LNCaP clone FGC (cell line): ENCODE data around the gene CDH16.
"Not testable (repeated sequence)": the region's sequence is repeated elsewhere in the genome, so short reads cannot be mapped to it uniquely, and the experiment has no call there.

Experiments used
- DNase-seq: peaks from one replicate; pipeline ENCODE4 v3.0.0-alpha.2; 2011; ENCODE audit warnings: low read depth
- H3K4me3 ChIP-seq: 2 replicates; pipeline ENCODE4 v1.5.1; 2011; ENCODE audit warnings: mild to moderate bottlenecking, low read depth, low read length, control low read depth
- TF ChIP-seq, protein P1 (sequence below): IDR thresholded peaks from 2 replicates; pipeline ENCODE4 v1.5.1; 2012; ENCODE audit warnings: mild to moderate bottlenecking; ENCODE audit not compliant: control insufficient read depth, insufficient read depth; ENCODE audit errors: extremely low read depth

Gene CDH16

DNA sequence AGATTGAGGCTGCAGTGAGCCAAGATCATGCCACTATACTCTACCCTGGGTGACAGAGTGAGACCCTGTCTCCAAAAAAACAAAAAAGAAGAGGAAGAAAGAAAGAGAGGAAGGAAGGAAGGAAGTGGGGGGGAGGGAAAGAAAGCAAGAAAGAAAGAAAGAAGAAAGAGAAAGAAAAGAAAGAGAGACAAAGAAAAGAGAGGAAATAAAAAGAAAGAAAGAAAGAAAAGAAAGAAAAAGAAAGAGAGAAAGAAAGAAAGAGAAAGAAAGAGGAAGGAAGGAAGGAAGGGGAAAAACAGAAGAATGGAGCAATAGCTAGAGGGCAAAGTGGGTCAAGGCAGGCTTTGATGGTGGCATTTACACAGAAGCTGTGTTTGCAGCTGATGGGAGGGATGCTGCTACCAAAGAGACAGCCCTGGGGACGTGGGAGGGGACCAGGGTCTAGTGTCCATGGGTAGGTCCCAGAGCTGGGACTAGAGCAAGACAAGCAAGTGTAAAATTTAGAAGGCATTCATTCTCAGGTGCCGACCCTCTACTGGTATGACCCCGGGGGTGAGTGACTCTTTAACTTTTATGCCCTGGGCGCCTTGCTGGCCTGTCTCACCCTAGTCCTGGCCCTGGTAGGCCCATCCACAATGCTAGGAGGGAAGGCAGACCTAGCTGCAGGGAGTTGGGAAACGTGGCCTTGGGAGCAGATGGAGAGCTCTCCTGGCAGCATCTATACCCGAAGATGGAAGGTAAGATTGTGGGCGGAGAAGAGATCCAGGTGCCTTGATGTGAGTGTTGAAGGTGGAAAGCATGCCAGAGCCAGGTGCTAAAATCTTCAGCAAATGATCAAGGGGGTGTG lies 40.4 kb upstream of the CDH16 start:
- DNase-seq = no peak
- TF ChIP-seq, protein P1, sequence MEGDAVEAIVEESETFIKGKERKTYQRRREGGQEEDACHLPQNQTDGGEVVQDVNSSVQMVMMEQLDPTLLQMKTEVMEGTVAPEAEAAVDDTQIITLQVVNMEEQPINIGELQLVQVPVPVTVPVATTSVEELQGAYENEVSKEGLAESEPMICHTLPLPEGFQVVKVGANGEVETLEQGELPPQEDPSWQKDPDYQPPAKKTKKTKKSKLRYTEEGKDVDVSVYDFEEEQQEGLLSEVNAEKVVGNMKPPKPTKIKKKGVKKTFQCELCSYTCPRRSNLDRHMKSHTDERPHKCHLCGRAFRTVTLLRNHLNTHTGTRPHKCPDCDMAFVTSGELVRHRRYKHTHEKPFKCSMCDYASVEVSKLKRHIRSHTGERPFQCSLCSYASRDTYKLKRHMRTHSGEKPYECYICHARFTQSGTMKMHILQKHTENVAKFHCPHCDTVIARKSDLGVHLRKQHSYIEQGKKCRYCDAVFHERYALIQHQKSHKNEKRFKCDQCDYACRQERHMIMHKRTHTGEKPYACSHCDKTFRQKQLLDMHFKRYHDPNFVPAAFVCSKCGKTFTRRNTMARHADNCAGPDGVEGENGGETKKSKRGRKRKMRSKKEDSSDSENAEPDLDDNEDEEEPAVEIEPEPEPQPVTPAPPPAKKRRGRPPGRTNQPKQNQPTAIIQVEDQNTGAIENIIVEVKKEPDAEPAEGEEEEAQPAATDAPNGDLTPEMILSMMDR = no peak
- H3K4me3 ChIP-seq = no peak overlapping the region

DNA sequence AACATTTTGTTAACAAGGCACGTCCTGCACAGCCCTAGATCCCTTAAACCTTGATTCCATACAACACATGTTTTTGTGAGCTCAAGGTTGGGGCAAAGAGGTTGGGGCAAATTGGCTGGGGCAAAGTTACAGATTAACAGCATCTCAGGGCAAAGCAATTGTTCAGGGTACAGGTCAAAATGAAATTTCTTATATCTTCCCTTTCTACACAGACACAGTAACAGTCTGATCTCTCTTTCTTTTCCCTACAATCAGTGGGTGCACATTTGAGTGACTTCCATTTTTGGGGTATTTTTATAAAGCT lies 37.4 kb upstream of the CDH16 start:
- H3K4me3 ChIP-seq, DNase-seq: not testable (repeated sequence)

DNA sequence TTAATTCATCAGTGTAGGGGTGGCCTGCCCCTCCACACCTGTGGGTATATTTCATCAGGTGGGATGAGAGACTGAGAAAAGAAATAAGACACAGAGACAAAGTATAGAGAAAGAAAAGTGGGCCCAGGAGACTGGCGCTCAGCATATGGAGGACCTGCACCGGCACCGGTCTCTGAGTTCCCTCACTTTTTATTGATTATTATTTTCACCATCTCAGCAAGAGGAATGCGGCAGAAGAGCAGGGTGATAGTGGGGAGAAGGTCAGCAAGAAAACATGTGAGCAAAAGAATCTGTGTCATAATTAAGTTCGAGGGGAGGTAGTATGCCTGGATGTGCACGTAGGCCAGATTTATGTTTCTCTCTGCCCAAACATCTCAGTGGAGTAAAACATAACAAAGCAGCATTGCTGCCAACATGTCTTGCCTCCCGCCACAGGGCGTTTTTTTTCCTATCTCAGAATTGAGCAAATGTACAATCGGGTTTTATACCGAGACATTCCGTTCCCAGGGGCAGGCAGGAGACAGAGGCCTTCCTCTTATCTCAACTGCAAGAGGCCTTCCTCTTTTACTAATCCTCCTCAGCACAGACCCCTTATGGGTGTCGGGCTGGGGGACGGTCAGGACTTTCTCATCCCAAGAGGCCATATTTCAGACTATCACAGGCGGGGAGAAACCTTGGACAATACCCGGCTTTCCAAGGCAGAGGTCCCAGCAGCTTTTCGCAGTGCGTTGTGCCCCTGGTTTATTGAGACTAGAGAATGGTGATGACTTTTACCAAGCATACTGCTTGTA lies 36.9 kb upstream of the CDH16 start:
- not testable (repeated sequence) for DNase-seq, H3K4me3 ChIP-seq

DNA sequence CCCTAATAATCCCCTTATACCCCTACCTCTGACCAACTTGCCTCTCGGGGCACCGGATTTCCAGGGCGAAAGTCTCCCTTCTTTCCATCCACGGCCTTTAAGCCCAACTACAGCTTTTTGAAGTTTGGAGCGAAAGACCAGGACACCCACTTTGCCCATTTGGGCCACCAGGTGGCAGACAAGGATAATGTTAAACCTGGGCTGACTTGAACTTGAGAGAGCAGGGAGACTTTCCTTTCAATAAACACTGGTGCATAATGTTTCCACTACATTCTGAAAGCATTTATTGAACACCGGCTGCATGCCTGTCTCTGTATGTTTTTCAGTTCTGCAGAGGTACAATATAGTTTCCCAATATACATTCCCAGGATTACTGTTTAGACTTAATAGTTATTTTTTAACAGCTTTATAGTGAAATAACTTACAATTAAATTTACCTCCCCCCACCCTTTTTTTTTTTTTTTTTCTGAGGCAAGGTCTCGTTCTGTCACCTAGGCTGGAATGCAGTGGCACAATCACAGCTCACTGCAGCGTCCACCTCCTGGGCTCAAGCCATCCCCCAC lies 35.5 kb upstream of the CDH16 start:
- no peak for DNase-seq
- TF ChIP-seq, protein P1 = peak; percentile 94

DNA sequence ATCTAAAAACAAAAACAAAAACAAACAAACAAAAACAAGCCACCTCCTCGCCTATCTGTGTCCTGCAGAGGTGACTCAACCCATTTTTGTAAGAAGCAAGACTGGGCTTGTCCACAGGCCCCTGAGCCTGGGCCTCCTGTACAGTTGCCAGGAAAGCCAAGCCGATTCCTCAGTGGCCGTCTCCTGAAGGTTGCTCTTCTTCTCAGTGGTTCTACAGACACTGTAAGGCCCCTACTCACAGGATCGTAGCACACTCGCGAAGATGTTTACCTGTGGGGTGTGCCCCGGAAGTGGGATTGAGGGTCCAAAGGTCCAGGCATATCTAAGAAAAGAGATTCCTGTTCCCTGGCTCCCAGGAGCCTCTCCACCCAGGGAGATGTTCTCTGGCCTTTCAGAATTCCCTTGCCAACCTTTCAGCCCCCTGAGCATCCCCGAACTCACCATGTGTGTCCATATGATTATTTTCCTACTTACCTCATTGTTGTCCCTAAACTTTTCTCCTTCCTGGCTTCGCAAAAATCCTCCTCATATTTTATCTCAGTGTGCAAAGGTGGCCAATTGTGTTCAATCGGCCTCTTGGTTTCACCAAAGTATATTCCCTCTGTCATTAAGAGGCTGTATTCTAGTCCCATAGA lies 34.9 kb upstream of the CDH16 start:
- DNase-seq = no peak
- no peak overlapping the region for H3K4me3 ChIP-seq
- TF ChIP-seq, protein P1 = no peak

More for the DNA sequence above, 35.5 kb upstream of the CDH16 start:
- H3K4me3 ChIP-seq = no peak overlapping the region

DNA sequence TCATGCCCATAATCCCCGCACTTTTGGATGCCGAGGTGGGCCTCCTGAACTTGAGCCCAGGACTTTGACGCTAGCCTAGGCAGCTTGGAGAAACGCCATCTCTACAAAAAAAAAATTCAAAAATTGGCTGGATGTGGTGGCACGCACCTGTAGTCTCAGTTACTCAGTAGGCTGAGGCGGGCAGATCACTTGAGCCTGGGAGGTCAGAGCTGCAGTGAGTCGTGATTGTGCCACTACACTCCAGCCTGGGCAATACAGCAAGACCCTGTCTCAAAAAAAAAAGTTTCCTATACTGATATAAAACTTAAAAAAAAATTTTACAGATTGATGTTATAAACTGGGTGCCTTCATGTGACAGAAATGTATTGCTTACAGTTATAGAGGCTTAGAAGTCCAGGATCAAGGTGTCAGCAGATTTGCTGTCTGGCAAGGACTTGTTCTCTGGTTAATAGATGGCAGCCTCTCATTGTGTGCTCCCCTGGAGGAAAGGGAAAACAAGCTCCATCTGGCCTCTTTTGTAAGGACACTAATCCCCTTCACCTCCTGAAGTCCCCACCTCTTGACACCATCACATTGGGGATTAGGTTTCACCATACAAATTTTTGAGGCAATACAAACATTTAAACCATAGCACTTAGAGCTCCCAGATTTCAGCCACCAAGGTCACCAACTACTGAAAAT lies 33.9 kb upstream of the CDH16 start:
- TF ChIP-seq, protein P1 = no peak
- no peak overlapping the region for H3K4me3 ChIP-seq
- DNase-seq = no peak

DNA sequence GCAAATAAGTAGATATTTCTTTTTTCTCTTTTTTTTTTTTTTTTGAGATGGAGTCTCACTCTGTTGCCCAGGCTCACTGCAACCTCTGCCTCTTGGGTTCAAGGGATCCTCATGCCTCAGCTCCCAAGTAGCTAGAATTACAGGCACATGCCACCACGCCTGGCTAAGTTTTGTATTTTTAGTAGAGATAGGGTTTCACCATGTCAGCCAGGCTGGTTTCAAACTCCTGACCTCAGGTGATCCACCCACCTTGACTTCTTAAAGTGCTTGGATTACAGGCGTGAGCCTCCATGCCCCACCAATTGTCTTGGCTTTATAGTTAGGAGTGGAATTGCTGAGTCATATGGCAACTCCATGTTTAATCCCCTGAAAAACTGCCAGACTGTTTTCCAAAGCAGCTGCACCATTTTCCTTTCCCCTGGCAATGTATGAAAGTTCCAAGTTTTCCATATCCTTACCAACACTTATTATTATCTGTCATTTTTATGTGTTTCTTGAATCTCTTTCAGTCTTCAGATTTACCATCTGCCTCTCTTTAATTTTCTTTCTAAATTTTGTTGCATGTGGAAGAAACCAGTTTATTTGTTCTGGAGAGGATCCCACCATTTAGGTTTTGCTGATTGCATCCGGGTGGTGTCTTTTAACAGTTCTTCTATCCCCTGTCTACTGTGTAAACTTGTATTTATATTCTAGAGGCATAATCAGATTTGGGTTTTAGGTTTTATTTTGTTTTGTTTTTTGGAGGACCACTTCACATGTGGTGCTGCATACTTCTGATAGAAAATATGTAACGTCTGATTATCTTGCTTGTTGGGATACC lies 32.5 kb upstream of the CDH16 start:
- H3K4me3 ChIP-seq = no peak overlapping the region
- TF ChIP-seq, protein P1 = no peak
- DNase-seq = no peak
